Lower leg skin (tissue), 4 donors: ENCODE measurements around the gene COMP. TPM values are rescaled to one million over a fixed set of nuclear protein-coding genes. Genes with fewer than 3 reads are reported as not detected.

Experiments used
- DNase-seq, 2 donors: peaks; one replicate each; pipeline ENCODE4 v3.0.0-alpha.2; 2019; ENCODE audit warnings: low spot score in 2 of 2
- H3K4me3 ChIP-seq: fragments of 200-600 bp; sonication (generic); 2 replicates; pipeline ENCODE4 v1.5.1; 2017; ENCODE audit warnings: mild to moderate bottlenecking, low read depth; ENCODE audit not compliant: poor library complexity, severe bottlenecking
- CTCF ChIP-seq, 3 donors: fragments of 450-650 bp; IDR thresholded peaks; one replicate each; pipeline ENCODE4 v1.5.1; 2016; ENCODE audit warnings: antibody characterized with exemption in 3 of 3, mild to moderate bottlenecking in 3 of 3, moderate library complexity in 2 of 3
- POLR2A ChIP-seq, 2 donors: fragments of 450-650 bp; IDR thresholded peaks; one replicate each; pipeline ENCODE4 v1.6.1; 2016 to 2017; ENCODE audit warnings: antibody characterized with exemption in 2 of 2, mild to moderate bottlenecking in 1 of 2, moderate library complexity in 1 of 2
- WGBS, 2 donors: methylation state at CpG; one replicate each; pipeline ENCODE4 v1.1.5; 2018; 5-methylcytosine and 5-hydroxymethylcytosine counted together
- intact Hi-C: fragments of 100-400 bp; cut with DNase I; formaldehyde crosslinking; loops from one replicate; pipeline ENCODE4 v1.15.0; 2023; ENCODE audit warnings: low total_unique reads
- total RNA-seq, 4 donors: library from RNA; depleted of rRNA; stranded (reverse); fragments of >200 nt; gene quantifications; one replicate each; pipeline ENCODE4 v1.1.0, GENCODE V29; 2016

The COMP gene
- total RNA-seq, 4 donors from 2014 or later, result 12.6 to 18.3 (median 14.9) TPM

GRCh38 chr19:18745931-18746330, 45.2 kb downstream of the COMP start:
- no peak for DNase-seq
- WGBS, 2 donors, result 87 to 96% methylated on average over 3 to 5 of the region's 5 CpGs
- TF ChIP-seq POLR2A (IDR thresholded peaks at IDR 0.05) (no peak), CTCF (IDR thresholded peaks at IDR 0.05) (no peak)
- H3K4me3 ChIP-seq, result no peak overlapping the region
- intact Hi-C loops, result no loop called here

- no peak overlapping the region for H3K4me3 ChIP-seq
- TF ChIP-seq CTCF (IDR thresholded peaks at IDR 0.05) (no peak), POLR2A (IDR thresholded peaks at IDR 0.05) (no peak)
- DNase-seq, result no peak
- intact Hi-C loops, result no loop called here
- WGBS, 2 donors, result 63 to 68% methylated on average over 20 to 21 of the region's 26 CpGs
These were observed 45.9 kb downstream of the COMP start for GRCh38 chr19:18745012-18745735.

GRCh38 chr19:18743784-18744418, 47.2 kb downstream of the COMP start:
- WGBS, 2 donors, result 69 to 73% methylated on average over 31 to 34 of the region's 36 CpGs
- no peak for TF ChIP-seq CTCF (IDR thresholded peaks at IDR 0.05)
- TF ChIP-seq POLR2A (IDR thresholded peaks at IDR 0.05), result no peak
- H3K4me3 ChIP-seq, result no peak overlapping the region
- DNase-seq, result no peak
- intact Hi-C loops, result no loop called here

GRCh38 chr19:18742838-18743783, 48.0 kb downstream of the COMP start:
- no peak for DNase-seq
- no peak overlapping the region for H3K4me3 ChIP-seq
- TF ChIP-seq POLR2A (IDR thresholded peaks at IDR 0.05) (no peak), CTCF (IDR thresholded peaks at IDR 0.05) (no peak)
- intact Hi-C loops, result no loop called here
- WGBS, 2 donors, result 47 to 68% methylated on average over 30 to 35 of the region's 38 CpGs

GRCh38 chr19:18742324-18742723, 48.8 kb downstream of the COMP start:
- no peak overlapping the region for H3K4me3 ChIP-seq
- 95 to 96% methylated on average over 10 to 14 of the region's 14 CpGs for WGBS, 2 donors
- intact Hi-C loops, result no loop called here
- no peak for DNase-seq
- TF ChIP-seq CTCF (IDR thresholded peaks at IDR 0.05) (no peak), POLR2A (IDR thresholded peaks at IDR 0.05) (no peak)
